GM23338 (cell line): ENCODE results near the gene GRID2. TPM values are rescaled to one million over a fixed set of nuclear protein-coding genes. Genes with fewer than 3 reads are reported as not detected.
A peak's percentile ranks its signal among the peaks of the same experiment; 100 is the strongest.

Experiments used
- ATAC-seq: fragments of 200-7000 bp; cut with Tn5 transposase; 3 replicates; pipeline ENCODE4 v1.9.1; 2020
- DNase-seq: peaks from one replicate; pipeline ENCODE4 v3.0.0-alpha.2; 2015; ENCODE audit warnings: low spot score
- H2AFZ ChIP-seq: fragments of 200-600 bp; sonication (generic); 2 replicates; pipeline ENCODE4 v1.8.0; 2016; ENCODE audit warnings: antibody characterized with exemption, mild to moderate bottlenecking, moderate library complexity
- H3F3A ChIP-seq: fragments of 200-600 bp; sonication (generic); replicated peaks from 2 replicates; pipeline ENCODE4 v1.8.0; 2017; ENCODE audit warnings: antibody characterized with exemption, mixed run types, low read depth
- H3K27ac ChIP-seq: fragments of 200-600 bp; sonication (generic); 2 replicates; pipeline ENCODE4 v1.6.1; 2016; ENCODE audit warnings: low read depth
- H3K27me3 ChIP-seq: fragments of 200-600 bp; sonication (generic); 2 replicates; pipeline ENCODE4 v1.8.0; 2016; ENCODE audit warnings: mild to moderate bottlenecking, mixed run types, moderate library complexity; ENCODE audit not compliant: insufficient read depth
- H3K36me3 ChIP-seq: fragments of 200-600 bp; sonication (generic); 2 replicates; pipeline ENCODE4 v1.8.0; 2016; ENCODE audit warnings: mild to moderate bottlenecking; ENCODE audit not compliant: insufficient read depth
- H3K4me1 ChIP-seq: fragments of 200-600 bp; sonication (generic); 2 replicates; pipeline ENCODE4 v1.8.0; 2016; ENCODE audit warnings: mild to moderate bottlenecking, moderate library complexity; ENCODE audit not compliant: insufficient read depth
- H3K4me2 ChIP-seq: fragments of 200-600 bp; sonication (generic); 2 replicates; pipeline ENCODE4 v1.7.1; 2017; ENCODE audit warnings: mixed run types
- H3K4me3 ChIP-seq: fragments of 200-600 bp; sonication (generic); 2 replicates; pipeline ENCODE4 v1.6.1; 2016; ENCODE audit warnings: mixed run types
- H3K79me2 ChIP-seq: fragments of 200-600 bp; sonication (generic); replicated peaks from 2 replicates; pipeline ENCODE4 v1.8.0; 2017; ENCODE audit warnings: mild to moderate bottlenecking; ENCODE audit not compliant: insufficient read depth
- H3K9me2 ChIP-seq: fragments of 200-600 bp; sonication (generic); 2 replicates; pipeline ENCODE4 v1.8.0; 2017; ENCODE audit not compliant: insufficient read depth
- H4K20me1 ChIP-seq: fragments of 200-600 bp; sonication (generic); replicated peaks from 2 replicates; pipeline ENCODE4 v1.8.0; 2017; ENCODE audit warnings: mild to moderate bottlenecking; ENCODE audit not compliant: insufficient read depth
- H3K27ac Mint-ChIP-seq: 2 replicates; pipeline ENCODE4 v1.8.0; 2020; ENCODE audit warnings: inconsistent platforms, mild to moderate bottlenecking, moderate library complexity, mixed read lengths
- H3K27me3 Mint-ChIP-seq: 3 replicates; pipeline ENCODE4 v1.8.0; 2022; ENCODE audit warnings: low read depth, mild to moderate bottlenecking, moderate library complexity, mixed read lengths, inconsistent platforms; ENCODE audit not compliant: insufficient read depth, poor library complexity
- H3K36me3 Mint-ChIP-seq: 3 replicates; pipeline ENCODE4 v1.8.0; 2021; ENCODE audit warnings: low read depth, mild to moderate bottlenecking, inconsistent platforms, moderate library complexity, mixed read lengths
- H3K4me1 Mint-ChIP-seq: 3 replicates; pipeline ENCODE4 v1.8.0; 2020; ENCODE audit warnings: mild to moderate bottlenecking, inconsistent platforms, mixed read lengths
- H3K4me3 Mint-ChIP-seq: 3 replicates; pipeline ENCODE4 v1.8.0; 2021; ENCODE audit warnings: moderate library complexity, mild to moderate bottlenecking, inconsistent platforms, mixed read lengths
- H3K9me3 Mint-ChIP-seq: 3 replicates; pipeline ENCODE4 v1.8.0; 2020; ENCODE audit warnings: moderate library complexity, mild to moderate bottlenecking, inconsistent platforms, mixed read lengths
- CREB1 ChIP-seq: fragments of 250-450 bp; sonication (Bioruptor Pico); IDR thresholded peaks from 2 replicates; pipeline ENCODE4 v1.5.0; 2020; ENCODE audit warnings: low read depth, mild to moderate bottlenecking, moderate library complexity
- EZH2 ChIP-seq: fragments of 200-600 bp; sonication (generic); IDR thresholded peaks from one replicate; pipeline ENCODE4 v1.8.0; 2017; ENCODE audit warnings: antibody characterized with exemption, mild to moderate bottlenecking, low read depth; ENCODE audit not compliant: unreplicated experiment
- EZH2phosphoT487 ChIP-seq: fragments of 200-600 bp; sonication (generic); IDR thresholded peaks from one replicate; pipeline ENCODE4 v1.8.1; 2018; ENCODE audit warnings: antibody characterized with exemption; ENCODE audit not compliant: unreplicated experiment
- JUNB ChIP-seq: IDR thresholded peaks from one replicate; pipeline ENCODE4 v1.6.1; 2016; ENCODE audit warnings: antibody characterized with exemption; ENCODE audit not compliant: unreplicated experiment
- POLR2AphosphoS5 ChIP-seq: IDR thresholded peaks from 2 replicates; pipeline ENCODE4 v1.6.1; 2016; ENCODE audit warnings: antibody characterized with exemption, low read depth
- ZNF114 ChIP-seq: fragments of 250-450 bp; sonication (Bioruptor Pico); IDR thresholded peaks from 2 replicates; pipeline ENCODE4 v1.5.0; 2020; ENCODE audit warnings: mild to moderate bottlenecking, moderate library complexity
- ZNF331 ChIP-seq: fragments of 250-450 bp; sonication (Bioruptor Pico); IDR thresholded peaks from 2 replicates; pipeline ENCODE4 v1.5.0; 2020; ENCODE audit warnings: low read depth, mild to moderate bottlenecking, moderate library complexity
- polyA plus RNA-seq: library from polyadenylated mRNA; unstranded; fragments of >200 nt; fragmentation: Nextera tagmentation; extraction: Ambion mirVana; gene quantifications from 2 replicates; pipeline ENCODE4 v1.2.1, GENCODE V29; 2016
- total RNA-seq: library from RNA; depleted of rRNA; stranded (reverse); fragments of >200 nt; shearing (Covaris generic); gene quantifications from 2 replicates; pipeline ENCODE4 v1.2.3, GENCODE V29; 2014
- TF ChIP-seq, protein P1 (sequence below): IDR thresholded peaks from one replicate; pipeline ENCODE4 v1.6.1; 2018; ENCODE audit warnings: antibody characterized with exemption; ENCODE audit not compliant: unreplicated experiment
- TF ChIP-seq, protein P2 (sequence below), 2 experiments: fragments of 200-600 bp in 1 of 2; sonication (generic) in 1 of 2; conservative IDR thresholded peaks; 2 replicates each; pipeline versions ENCODE4 v1.5.1 to v1.6.1; 2016 to 2017; ENCODE audit warnings: antibody characterized with exemption in 2 of 2, low read depth in 2 of 2, mild to moderate bottlenecking in 2 of 2, moderate library complexity in 1 of 2
- TF ChIP-seq, protein P3 (sequence below): IDR thresholded peaks from 2 replicates; pipeline ENCODE4 v1.6.1; 2016; ENCODE audit warnings: antibody characterized with exemption
- TF ChIP-seq, protein P4 (sequence below): fragments of 250-450 bp; sonication (Bioruptor Pico); IDR thresholded peaks from 2 replicates; pipeline ENCODE4 v1.5.0; 2020; ENCODE audit warnings: mild to moderate bottlenecking, moderate library complexity

The GRID2 gene
- total and polyA plus RNA-seq, 2 experiments from 2014 or later: 19.9 to 65.4 TPM

DNA sequence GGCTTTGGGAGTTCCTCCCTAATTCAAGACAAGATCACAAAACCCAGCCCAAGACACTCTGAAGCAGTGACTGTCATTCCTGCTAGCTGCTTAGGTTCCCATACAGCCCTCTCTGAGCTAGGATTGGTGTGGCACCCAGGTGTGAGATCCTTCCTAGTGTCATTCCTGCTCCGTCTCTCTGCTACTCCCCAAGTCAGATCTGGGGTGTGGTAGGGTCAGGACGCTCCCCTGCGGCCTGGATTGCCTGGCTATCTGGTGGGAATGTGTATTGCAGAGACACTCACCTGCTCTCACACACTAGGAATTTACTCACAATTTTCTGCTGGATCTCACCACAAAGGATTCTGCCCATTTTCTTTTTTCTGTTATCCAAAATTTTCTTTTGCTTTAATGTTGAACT is 964.0 kb downstream of the GRID2 start:
- Mint-ChIP-seq H3K4me1 (peaks cover 25% of the 10 kb centered on the region), H3K9me3 (no peaks in the 10 kb centered on the region), H3K4me3 (no peak overlapping the region), H3K27ac (peak overlapping the region; percentile 79), H3K36me3 (no peaks in the 10 kb centered on the region), H3K27me3 (no peaks in the 10 kb centered on the region)
- Histone ChIP-seq H3K36me3 (no peaks in the 10 kb centered on the region), H4K20me1 (no peaks in the 10 kb centered on the region), H3K4me3 (no peak overlapping the region), H3K4me1 (no peaks in the 10 kb centered on the region), H3F3A (no peaks in the 10 kb centered on the region), H2AFZ (no peak overlapping the region), H3K27ac (no peak overlapping the region), H3K4me2 (no peak overlapping the region), H3K27me3 (no peaks in the 10 kb centered on the region), H3K9me2 (no peaks in the 10 kb centered on the region), H3K79me2 (no peaks in the 10 kb centered on the region)
- TF ChIP-seq CREB1 (CRISPR knock-in tag) (no peak), EZH2phosphoT487 (no peak), JUNB (no peak), POLR2AphosphoS5 (no peak), ZNF114 (no peak), ZNF331 (CRISPR knock-in tag) (no peak), EZH2 (no peak)
- TF ChIP-seq, protein P1, sequence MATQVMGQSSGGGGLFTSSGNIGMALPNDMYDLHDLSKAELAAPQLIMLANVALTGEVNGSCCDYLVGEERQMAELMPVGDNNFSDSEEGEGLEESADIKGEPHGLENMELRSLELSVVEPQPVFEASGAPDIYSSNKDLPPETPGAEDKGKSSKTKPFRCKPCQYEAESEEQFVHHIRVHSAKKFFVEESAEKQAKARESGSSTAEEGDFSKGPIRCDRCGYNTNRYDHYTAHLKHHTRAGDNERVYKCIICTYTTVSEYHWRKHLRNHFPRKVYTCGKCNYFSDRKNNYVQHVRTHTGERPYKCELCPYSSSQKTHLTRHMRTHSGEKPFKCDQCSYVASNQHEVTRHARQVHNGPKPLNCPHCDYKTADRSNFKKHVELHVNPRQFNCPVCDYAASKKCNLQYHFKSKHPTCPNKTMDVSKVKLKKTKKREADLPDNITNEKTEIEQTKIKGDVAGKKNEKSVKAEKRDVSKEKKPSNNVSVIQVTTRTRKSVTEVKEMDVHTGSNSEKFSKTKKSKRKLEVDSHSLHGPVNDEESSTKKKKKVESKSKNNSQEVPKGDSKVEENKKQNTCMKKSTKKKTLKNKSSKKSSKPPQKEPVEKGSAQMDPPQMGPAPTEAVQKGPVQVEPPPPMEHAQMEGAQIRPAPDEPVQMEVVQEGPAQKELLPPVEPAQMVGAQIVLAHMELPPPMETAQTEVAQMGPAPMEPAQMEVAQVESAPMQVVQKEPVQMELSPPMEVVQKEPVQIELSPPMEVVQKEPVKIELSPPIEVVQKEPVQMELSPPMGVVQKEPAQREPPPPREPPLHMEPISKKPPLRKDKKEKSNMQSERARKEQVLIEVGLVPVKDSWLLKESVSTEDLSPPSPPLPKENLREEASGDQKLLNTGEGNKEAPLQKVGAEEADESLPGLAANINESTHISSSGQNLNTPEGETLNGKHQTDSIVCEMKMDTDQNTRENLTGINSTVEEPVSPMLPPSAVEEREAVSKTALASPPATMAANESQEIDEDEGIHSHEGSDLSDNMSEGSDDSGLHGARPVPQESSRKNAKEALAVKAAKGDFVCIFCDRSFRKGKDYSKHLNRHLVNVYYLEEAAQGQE: no peak
- TF ChIP-seq, protein P2, sequence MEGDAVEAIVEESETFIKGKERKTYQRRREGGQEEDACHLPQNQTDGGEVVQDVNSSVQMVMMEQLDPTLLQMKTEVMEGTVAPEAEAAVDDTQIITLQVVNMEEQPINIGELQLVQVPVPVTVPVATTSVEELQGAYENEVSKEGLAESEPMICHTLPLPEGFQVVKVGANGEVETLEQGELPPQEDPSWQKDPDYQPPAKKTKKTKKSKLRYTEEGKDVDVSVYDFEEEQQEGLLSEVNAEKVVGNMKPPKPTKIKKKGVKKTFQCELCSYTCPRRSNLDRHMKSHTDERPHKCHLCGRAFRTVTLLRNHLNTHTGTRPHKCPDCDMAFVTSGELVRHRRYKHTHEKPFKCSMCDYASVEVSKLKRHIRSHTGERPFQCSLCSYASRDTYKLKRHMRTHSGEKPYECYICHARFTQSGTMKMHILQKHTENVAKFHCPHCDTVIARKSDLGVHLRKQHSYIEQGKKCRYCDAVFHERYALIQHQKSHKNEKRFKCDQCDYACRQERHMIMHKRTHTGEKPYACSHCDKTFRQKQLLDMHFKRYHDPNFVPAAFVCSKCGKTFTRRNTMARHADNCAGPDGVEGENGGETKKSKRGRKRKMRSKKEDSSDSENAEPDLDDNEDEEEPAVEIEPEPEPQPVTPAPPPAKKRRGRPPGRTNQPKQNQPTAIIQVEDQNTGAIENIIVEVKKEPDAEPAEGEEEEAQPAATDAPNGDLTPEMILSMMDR (conservative IDR thresholded peaks at IDR 0.05; ENCODE audit: low read depth in 2 of 2): no peak
- TF ChIP-seq, protein P3, sequence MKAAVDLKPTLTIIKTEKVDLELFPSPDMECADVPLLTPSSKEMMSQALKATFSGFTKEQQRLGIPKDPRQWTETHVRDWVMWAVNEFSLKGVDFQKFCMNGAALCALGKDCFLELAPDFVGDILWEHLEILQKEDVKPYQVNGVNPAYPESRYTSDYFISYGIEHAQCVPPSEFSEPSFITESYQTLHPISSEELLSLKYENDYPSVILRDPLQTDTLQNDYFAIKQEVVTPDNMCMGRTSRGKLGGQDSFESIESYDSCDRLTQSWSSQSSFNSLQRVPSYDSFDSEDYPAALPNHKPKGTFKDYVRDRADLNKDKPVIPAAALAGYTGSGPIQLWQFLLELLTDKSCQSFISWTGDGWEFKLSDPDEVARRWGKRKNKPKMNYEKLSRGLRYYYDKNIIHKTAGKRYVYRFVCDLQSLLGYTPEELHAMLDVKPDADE: no peak
- TF ChIP-seq, protein P4, sequence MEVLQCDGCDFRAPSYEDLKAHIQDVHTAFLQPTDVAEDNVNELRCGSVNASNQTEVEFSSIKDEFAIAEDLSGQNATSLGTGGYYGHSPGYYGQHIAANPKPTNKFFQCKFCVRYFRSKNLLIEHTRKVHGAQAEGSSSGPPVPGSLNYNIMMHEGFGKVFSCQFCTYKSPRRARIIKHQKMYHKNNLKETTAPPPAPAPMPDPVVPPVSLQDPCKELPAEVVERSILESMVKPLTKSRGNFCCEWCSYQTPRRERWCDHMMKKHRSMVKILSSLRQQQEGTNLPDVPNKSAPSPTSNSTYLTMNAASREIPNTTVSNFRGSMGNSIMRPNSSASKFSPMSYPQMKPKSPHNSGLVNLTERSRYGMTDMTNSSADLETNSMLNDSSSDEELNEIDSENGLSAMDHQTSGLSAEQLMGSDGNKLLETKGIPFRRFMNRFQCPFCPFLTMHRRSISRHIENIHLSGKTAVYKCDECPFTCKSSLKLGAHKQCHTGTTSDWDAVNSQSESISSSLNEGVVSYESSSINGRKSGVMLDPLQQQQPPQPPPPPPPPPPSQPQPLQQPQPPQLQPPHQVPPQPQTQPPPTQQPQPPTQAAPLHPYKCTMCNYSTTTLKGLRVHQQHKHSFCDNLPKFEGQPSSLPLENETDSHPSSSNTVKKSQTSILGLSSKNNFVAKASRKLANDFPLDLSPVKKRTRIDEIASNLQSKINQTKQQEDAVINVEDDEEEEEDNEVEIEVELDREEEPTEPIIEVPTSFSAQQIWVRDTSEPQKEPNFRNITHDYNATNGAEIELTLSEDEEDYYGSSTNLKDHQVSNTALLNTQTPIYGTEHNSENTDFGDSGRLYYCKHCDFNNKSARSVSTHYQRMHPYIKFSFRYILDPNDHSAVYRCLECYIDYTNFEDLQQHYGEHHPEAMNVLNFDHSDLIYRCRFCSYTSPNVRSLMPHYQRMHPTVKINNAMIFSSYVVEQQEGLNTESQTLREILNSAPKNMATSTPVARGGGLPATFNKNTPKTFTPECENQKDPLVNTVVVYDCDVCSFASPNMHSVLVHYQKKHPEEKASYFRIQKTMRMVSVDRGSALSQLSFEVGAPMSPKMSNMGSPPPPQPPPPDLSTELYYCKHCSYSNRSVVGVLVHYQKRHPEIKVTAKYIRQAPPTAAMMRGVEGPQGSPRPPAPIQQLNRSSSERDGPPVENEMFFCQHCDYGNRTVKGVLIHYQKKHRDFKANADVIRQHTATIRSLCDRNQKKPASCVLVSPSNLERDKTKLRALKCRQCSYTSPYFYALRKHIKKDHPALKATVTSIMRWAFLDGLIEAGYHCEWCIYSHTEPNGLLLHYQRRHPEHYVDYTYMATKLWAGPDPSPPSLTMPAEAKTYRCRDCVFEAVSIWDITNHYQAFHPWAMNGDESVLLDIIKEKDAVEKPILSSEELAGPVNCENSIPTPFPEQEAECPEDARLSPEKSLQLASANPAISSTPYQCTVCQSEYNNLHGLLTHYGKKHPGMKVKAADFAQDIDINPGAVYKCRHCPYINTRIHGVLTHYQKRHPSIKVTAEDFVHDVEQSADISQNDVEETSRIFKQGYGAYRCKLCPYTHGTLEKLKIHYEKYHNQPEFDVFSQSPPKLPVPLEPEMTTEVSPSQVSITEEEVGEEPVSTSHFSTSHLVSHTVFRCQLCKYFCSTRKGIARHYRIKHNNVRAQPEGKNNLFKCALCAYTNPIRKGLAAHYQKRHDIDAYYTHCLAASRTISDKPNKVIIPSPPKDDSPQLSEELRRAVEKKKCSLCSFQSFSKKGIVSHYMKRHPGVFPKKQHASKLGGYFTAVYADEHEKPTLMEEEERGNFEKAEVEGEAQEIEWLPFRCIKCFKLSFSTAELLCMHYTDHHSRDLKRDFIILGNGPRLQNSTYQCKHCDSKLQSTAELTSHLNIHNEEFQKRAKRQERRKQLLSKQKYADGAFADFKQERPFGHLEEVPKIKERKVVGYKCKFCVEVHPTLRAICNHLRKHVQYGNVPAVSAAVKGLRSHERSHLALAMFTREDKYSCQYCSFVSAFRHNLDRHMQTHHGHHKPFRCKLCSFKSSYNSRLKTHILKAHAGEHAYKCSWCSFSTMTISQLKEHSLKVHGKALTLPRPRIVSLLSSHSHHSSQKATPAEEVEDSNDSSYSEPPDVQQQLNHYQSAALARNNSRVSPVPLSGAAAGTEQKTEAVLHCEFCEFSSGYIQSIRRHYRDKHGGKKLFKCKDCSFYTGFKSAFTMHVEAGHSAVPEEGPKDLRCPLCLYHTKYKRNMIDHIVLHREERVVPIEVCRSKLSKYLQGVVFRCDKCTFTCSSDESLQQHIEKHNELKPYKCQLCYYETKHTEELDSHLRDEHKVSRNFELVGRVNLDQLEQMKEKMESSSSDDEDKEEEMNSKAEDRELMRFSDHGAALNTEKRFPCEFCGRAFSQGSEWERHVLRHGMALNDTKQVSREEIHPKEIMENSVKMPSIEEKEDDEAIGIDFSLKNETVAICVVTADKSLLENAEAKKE: no peak
- peak; percentile 60 for DNase-seq
- peak; percentile 90 for ATAC-seq
